IMR-90 (cell line): Measurements from ENCODE around the gene CEACAM21. TPM values are rescaled to one million over a fixed set of nuclear protein-coding genes. Genes with fewer than 3 reads are reported as not detected.

Experiments used
- ATAC-seq: fragments of 200-7000 bp; cut with Tn5 transposase; 2 replicates; pipeline ENCODE4 v1.9.1; 2020; ENCODE audit warnings: low read depth, mild to moderate bottlenecking, moderate library complexity
- BruUV-seq: library from RNA; stranded (reverse); fragments of 400-500 nt; replicated peaks from 2 replicates; lab custom pipeline; 2021; lab: Mats Ljungman, UMichigan
- CTCF ChIA-PET: fragments of 300-600 bp; formaldehyde crosslinking; extraction: SDS; loops from one replicate; lab custom pipeline; 2021; ENCODE audit warnings: antibody characterized with exemption; lab: Yijun Ruan, JAX
- POLR2A ChIA-PET: fragments of 300-600 bp; sonication (Branson Sonifier 250); formaldehyde crosslinking; loops from one replicate; lab custom pipeline; 2022; ENCODE audit warnings: antibody characterized with exemption; ENCODE audit not compliant: unreplicated experiment; lab: Charles Lee
- DNase-seq: peaks from one replicate; pipeline ENCODE4 v3.0.0; 2013
- H2AFZ ChIP-seq: replicated peaks from 2 replicates; pipeline ENCODE3; 2013; ENCODE audit warnings: low read length, mild to moderate bottlenecking; ENCODE audit not compliant: poor library complexity
- H2AK5ac ChIP-seq: 2 replicates; pipeline ENCODE4 v1.6.1; 2013; ENCODE audit warnings: low read depth, low read length, inconsistent platforms
- H2AK9ac ChIP-seq: replicated peaks from 2 replicates; pipeline ENCODE3; 2013; ENCODE audit warnings: mild to moderate bottlenecking, low read depth, low read length, moderate library complexity; ENCODE audit not compliant: poor library complexity
- H2BK120ac ChIP-seq: 2 replicates; pipeline ENCODE4 v1.6.1; 2013; ENCODE audit warnings: low read depth, low read length, inconsistent platforms
- H2BK15ac ChIP-seq: 3 replicates; pipeline ENCODE4 v1.6.1; 2013; ENCODE audit warnings: low read depth, low read length, inconsistent platforms
- H2BK20ac ChIP-seq: 2 replicates; pipeline ENCODE4 v1.6.1; 2013; ENCODE audit warnings: low read depth, mild to moderate bottlenecking, inconsistent platforms, low read length, moderate library complexity
- H2BK5ac ChIP-seq: 2 replicates; pipeline ENCODE4 v1.6.1; 2013; ENCODE audit warnings: mild to moderate bottlenecking, low read depth, low read length, inconsistent platforms; ENCODE audit not compliant: poor library complexity, severe bottlenecking
- H3K14ac ChIP-seq: replicated peaks from 2 replicates; pipeline ENCODE4 v1.6.1; 2013; ENCODE audit warnings: low read depth, low read length, inconsistent platforms
- H3K18ac ChIP-seq: 2 replicates; pipeline ENCODE4 v1.6.1; 2013; ENCODE audit warnings: low read depth, low read length, control low read depth
- H3K23ac ChIP-seq: 2 replicates; pipeline ENCODE4 v1.6.1; 2013; ENCODE audit warnings: low read depth, low read length, inconsistent platforms
- H3K27ac ChIP-seq: 2 replicates; pipeline ENCODE4 v1.5.1; 2013; ENCODE audit warnings: mild to moderate bottlenecking, control low read depth, low read length; ENCODE audit not compliant: insufficient read depth
- H3K27me3 ChIP-seq: 2 replicates; pipeline ENCODE4 v1.6.1; 2013; ENCODE audit warnings: low read length; ENCODE audit not compliant: control insufficient read depth, insufficient read depth
- H3K36me3 ChIP-seq: 2 replicates; pipeline ENCODE4 v1.6.1; 2013; ENCODE audit warnings: low read length, mixed read lengths; ENCODE audit not compliant: control insufficient read depth, insufficient read depth
- H3K4ac ChIP-seq: 2 replicates; pipeline ENCODE4 v1.6.1; 2013; ENCODE audit warnings: low read depth, low read length, inconsistent platforms
- H3K4me1 ChIP-seq: 2 replicates; pipeline ENCODE4 v1.6.1; 2013; ENCODE audit warnings: low read length, mixed read lengths; ENCODE audit not compliant: control insufficient read depth, insufficient read depth
- H3K4me2 ChIP-seq: 2 replicates; pipeline ENCODE4 v1.6.1; 2013; ENCODE audit warnings: low read depth, mild to moderate bottlenecking, control low read depth, low read length, moderate library complexity
- H3K4me3 ChIP-seq: 2 replicates; pipeline ENCODE4 v1.5.1; 2013; ENCODE audit warnings: low read depth, mild to moderate bottlenecking, control low read depth, low read length, moderate library complexity; ENCODE audit not compliant: insufficient read depth
- H3K56ac ChIP-seq: 2 replicates; pipeline ENCODE4 v1.6.1; 2013; ENCODE audit warnings: low read length, inconsistent platforms; ENCODE audit not compliant: insufficient read depth; ENCODE audit errors: extremely low read depth
- H3K79me1 ChIP-seq, 2 experiments: 2 replicates each; pipeline ENCODE4 v1.6.1; 2013; ENCODE audit warnings: low read length in 2 of 2, inconsistent platforms in 1 of 2, low read depth in 1 of 2
- H3K9ac ChIP-seq: 2 replicates; pipeline ENCODE4 v1.6.1; 2013; ENCODE audit warnings: low read depth, low read length, control low read depth
- H3K9me1 ChIP-seq: 2 replicates; pipeline ENCODE4 v1.6.1; 2013; ENCODE audit warnings: low read length, inconsistent platforms; ENCODE audit not compliant: insufficient read depth
- H3K9me3 ChIP-seq: 2 replicates; pipeline ENCODE4 v1.6.1; 2013; ENCODE audit warnings: low read length; ENCODE audit not compliant: control insufficient read depth, insufficient read depth
- H4K20me1 ChIP-seq: 2 replicates; pipeline ENCODE4 v1.6.1; 2013; ENCODE audit warnings: low read length, inconsistent platforms; ENCODE audit not compliant: insufficient read depth
- H4K5ac ChIP-seq: 2 replicates; pipeline ENCODE4 v1.6.1; 2013; ENCODE audit warnings: mild to moderate bottlenecking, low read depth, low read length, control low read depth
- H4K8ac ChIP-seq, 2 experiments: 2 replicates each; pipeline ENCODE4 v1.6.1; 2013; ENCODE audit warnings: low read depth in 2 of 2, low read length in 2 of 2, control low read depth in 1 of 2, inconsistent platforms in 1 of 2
- H4K91ac ChIP-seq: 2 replicates; pipeline ENCODE4 v1.6.1; 2013; ENCODE audit warnings: low read depth, low read length, inconsistent platforms; ENCODE audit not compliant: insufficient read depth
- BHLHE40 ChIP-seq: fragments of 150-350 bp; IDR thresholded peaks from 2 replicates; pipeline ENCODE4 v1.6.1; 2016; ENCODE audit warnings: mild to moderate bottlenecking, low read depth, low read length
- MAFK ChIP-seq: IDR thresholded peaks from 2 replicates; pipeline ENCODE4 v1.6.1; 2012; ENCODE audit warnings: low read depth, low read length, improper control_type of control experiment
- NFE2L2 ChIP-seq: fragments of 150-350 bp; IDR thresholded peaks from 2 replicates; pipeline ENCODE4 v1.6.1; 2016; ENCODE audit warnings: low read depth, mild to moderate bottlenecking, low read length
- POLR2A ChIP-seq: IDR thresholded peaks from 2 replicates; pipeline ENCODE4 v1.6.1; 2012; ENCODE audit warnings: mild to moderate bottlenecking, low read depth, low read length
- RCOR1 ChIP-seq: IDR thresholded peaks from 2 replicates; pipeline ENCODE4 v1.6.1; 2012; ENCODE audit warnings: mild to moderate bottlenecking, low read length, improper control_type of control experiment; ENCODE audit not compliant: insufficient replicate concordance
- USF2 ChIP-seq: fragments of 150-350 bp; IDR thresholded peaks from 2 replicates; pipeline ENCODE4 v1.6.1; 2017; ENCODE audit warnings: mild to moderate bottlenecking, antibody characterized with exemption, low read length, low read depth
- WGBS, 2 experiments: methylation state at CpG; one replicate each; pipeline versions ENCODE4 v1.1.5 to v1.1.7; 2013; ENCODE audit warnings: missing lambda C conversion rate in 2 of 2; ENCODE audit not compliant: insufficient read length in 1 of 2; ENCODE audit errors: extremely low coverage in 2 of 2; 5-methylcytosine and 5-hydroxymethylcytosine counted together
- dilution Hi-C: fragments of 300-500 bp; cut with HindIII; formaldehyde crosslinking; loops from one replicate; pipeline ENCODE4 v1.14.3; 2018; ENCODE audit warnings: low sequenced_read_pairs; ENCODE audit not compliant: unreplicated experiment
- in situ Hi-C: fragments of 300-500 bp; cut with MboI; formaldehyde crosslinking; loops from 3 replicates; pipeline ENCODE4 v1.14.3; 2019; ENCODE audit warnings: low sequenced_read_pairs, inconsistent platforms, mixed read lengths
- intact Hi-C: fragments of 100-400 bp; cut with micrococcal nuclease; formaldehyde crosslinking; loops from 2 replicates; pipeline ENCODE4 v1.10.0; 2022
- polyA plus RNA-seq, 3 experiments: library from polyadenylated mRNA; depleted of rRNA; stranded (reverse); fragments of >200 nt; gene quantifications; 2 replicates each; pipeline ENCODE4 v1.2.3, GENCODE V29; 2012; ENCODE audit warnings: low replicate concordance in 1 of 3
- total RNA-seq: library from RNA; depleted of rRNA; stranded (reverse); fragments of >200 nt; gene quantifications from 2 replicates; pipeline ENCODE4 v1.2.3, GENCODE V29; 2012

Gene CEACAM21
- total and polyA plus RNA-seq, 2 of the 4 experiments (the other 2 are of a cell fraction): not detected

- no CpG with 5 or more reads among the region's 9 CpGs for WGBS, 2 experiments
- Histone ChIP-seq H2BK120ac (no peak overlapping the region), H2AFZ (no peak overlapping the region), H3K9ac (no peak overlapping the region), H3K79me1 (no peaks in the 10 kb centered on the region), H2AK5ac (no peak overlapping the region), H3K23ac (no peak overlapping the region), H4K5ac (no peak overlapping the region), H3K4me2 (no peak overlapping the region), H2AK9ac (no peak overlapping the region), H3K4ac (no peak overlapping the region), H3K4me1 (no peaks in the 10 kb centered on the region), H2BK5ac (no peak overlapping the region), H2BK15ac (no peak overlapping the region), H2BK20ac (no peak overlapping the region), H4K8ac (no peak overlapping the region), H3K36me3 (no peaks in the 10 kb centered on the region), H3K4me3 (no peak overlapping the region), H3K9me3 (no peaks in the 10 kb centered on the region), H4K91ac (no peak overlapping the region), H4K20me1 (no peaks in the 10 kb centered on the region), H3K27ac (no peak overlapping the region), H3K9me1 (no peaks in the 10 kb centered on the region), H3K27me3 (peaks cover 18% of the 10 kb centered on the region), H3K14ac (no peak overlapping the region), H3K18ac (no peak overlapping the region), H3K56ac (no peak overlapping the region)
- DNase-seq: no peak
- in situ Hi-C loops: no loop called here
- ChIA-PET CTCF (no interaction called here), POLR2A (no interaction called here)
- TF ChIP-seq RCOR1: no peak
- TF ChIP-seq USF2: no peak
- no peak for TF ChIP-seq POLR2A
- TF ChIP-seq BHLHE40: no peak
- TF ChIP-seq NFE2L2: no peak
- TF ChIP-seq MAFK: no peak
- intact Hi-C loops: no loop called here
- BruUV-seq: no TSS peak
- no peak for ATAC-seq
- dilution Hi-C loops: no loop called here
Measured at GRCh38 chr19:41548954-41549688, 26.8 kb upstream of the CEACAM21 start.
